ENCODE measurements around the gene BBS4. TPM values are rescaled to one million over a fixed set of nuclear protein-coding genes. Genes with fewer than 3 reads are reported as not detected.
"Not testable (repeated sequence)": the region's sequence is repeated elsewhere in the genome, so short reads cannot be mapped to it uniquely, and the experiment has no call there.

Gene BBS4
- total RNA-seq, 4 donors from 2014 or later, result 13.9 to 27.9 (median 19.0) TPM

DNA sequence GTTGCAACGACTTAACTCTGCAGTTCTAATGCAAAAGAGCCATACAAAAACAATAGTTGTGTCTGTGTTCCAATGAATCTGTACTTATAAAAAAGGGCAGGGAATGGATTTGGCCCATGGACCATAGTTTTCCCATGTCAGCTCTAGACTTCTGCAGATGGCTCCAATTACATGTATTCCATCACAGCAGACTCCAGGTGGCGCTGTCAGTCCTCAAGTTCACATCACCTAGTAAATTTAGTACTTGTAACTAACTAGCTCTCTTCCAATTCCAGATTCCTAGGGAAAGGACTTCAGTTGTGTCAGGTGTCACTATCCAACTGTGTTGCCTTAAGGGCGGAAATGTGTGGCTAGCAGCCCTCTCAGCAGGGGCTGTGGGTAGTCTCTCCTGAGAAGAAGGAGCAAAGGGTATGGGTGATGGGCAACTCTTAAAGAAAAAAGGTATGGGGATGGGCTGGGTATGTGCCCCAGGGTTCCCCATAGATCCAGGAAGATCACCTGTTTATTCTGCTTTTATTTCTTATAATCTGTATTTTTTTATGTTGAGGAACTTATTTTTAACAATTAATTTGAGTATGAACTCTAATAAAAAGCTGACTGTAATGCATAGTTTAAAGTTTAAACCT lies 36.2 kb downstream of the BBS4 start:
- Histone ChIP-seq H3K27me3 (no peaks in the 10 kb centered on the region), H3K4me1 (no peaks in the 10 kb centered on the region), H3K4me3 (no peak overlapping the region), H3K27ac (replicated peaks in 1 of 4) (no peak overlapping the region), H3K36me3 (peaks cover 4 to 50% (median 27%) of the 10 kb centered on the region in 4 donors), H3K9me3 (no peaks in the 10 kb centered on the region)
- TF ChIP-seq, protein P1, sequence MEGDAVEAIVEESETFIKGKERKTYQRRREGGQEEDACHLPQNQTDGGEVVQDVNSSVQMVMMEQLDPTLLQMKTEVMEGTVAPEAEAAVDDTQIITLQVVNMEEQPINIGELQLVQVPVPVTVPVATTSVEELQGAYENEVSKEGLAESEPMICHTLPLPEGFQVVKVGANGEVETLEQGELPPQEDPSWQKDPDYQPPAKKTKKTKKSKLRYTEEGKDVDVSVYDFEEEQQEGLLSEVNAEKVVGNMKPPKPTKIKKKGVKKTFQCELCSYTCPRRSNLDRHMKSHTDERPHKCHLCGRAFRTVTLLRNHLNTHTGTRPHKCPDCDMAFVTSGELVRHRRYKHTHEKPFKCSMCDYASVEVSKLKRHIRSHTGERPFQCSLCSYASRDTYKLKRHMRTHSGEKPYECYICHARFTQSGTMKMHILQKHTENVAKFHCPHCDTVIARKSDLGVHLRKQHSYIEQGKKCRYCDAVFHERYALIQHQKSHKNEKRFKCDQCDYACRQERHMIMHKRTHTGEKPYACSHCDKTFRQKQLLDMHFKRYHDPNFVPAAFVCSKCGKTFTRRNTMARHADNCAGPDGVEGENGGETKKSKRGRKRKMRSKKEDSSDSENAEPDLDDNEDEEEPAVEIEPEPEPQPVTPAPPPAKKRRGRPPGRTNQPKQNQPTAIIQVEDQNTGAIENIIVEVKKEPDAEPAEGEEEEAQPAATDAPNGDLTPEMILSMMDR (IDR thresholded peaks at IDR 0.05), result peak; percentile 44 to 64 (median 48)
- TF ChIP-seq EP300 (IDR thresholded peaks at IDR 0.05) (no peak), POLR2A (IDR thresholded peaks at IDR 0.05; ENCODE audit: low read depth) (no peak)
- intact Hi-C loops (cut with DNase I), result no loop called here
- WGBS, result 37% methylated on average over 3 of the region's 3 CpGs
- DNase-seq (ENCODE audit: extremely low spot score), result no peak

DNA sequence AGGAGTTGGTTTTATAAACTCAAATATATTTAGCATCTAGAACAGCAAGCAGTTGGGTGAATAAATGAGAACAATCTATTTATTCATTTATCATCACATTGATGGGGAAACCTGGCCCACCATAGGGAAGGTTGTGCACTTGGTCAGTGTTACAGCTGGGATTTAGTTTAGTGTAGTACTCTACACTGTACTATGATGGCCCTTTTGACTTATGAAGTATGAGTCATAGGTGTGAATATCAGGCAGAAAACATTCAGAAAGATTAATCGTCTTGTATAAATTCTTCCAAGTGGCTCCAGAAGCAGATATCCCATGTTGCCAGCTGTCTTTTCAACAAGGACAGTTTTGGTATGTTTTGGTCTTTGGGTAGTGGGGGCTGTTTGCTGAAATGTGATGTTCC lies 38.0 kb downstream of the BBS4 start:
- H3K9me3 ChIP-seq, result no peaks in the 10 kb centered on the region
- whole genome bisulfite sequencing, result 75% methylated on average over 1 of the region's 1 CpG
- no peak for DNase-seq (ENCODE audit: extremely low spot score)
- no peak overlapping the region for H3K27ac ChIP-seq (replicated peaks in 1 of 4)
- H3K4me3 ChIP-seq, result no peak overlapping the region
- H3K27me3 ChIP-seq, result no peaks in the 10 kb centered on the region
- TF ChIP-seq POLR2AphosphoS5 (IDR thresholded peaks at IDR 0.05) (no peak), POLR2A (IDR thresholded peaks at IDR 0.05; ENCODE audit: low read depth) (no peak), EP300 (IDR thresholded peaks at IDR 0.05) (no peak)
- TF ChIP-seq, protein P1 (IDR thresholded peaks at IDR 0.05), result no peak
- H3K4me1 ChIP-seq, result no peaks in the 10 kb centered on the region
- intact Hi-C loops (cut with DNase I), result no loop called here
- peaks cover 0 to 44% (median 24%) of the 10 kb centered on the region in 4 donors for H3K36me3 ChIP-seq

DNA sequence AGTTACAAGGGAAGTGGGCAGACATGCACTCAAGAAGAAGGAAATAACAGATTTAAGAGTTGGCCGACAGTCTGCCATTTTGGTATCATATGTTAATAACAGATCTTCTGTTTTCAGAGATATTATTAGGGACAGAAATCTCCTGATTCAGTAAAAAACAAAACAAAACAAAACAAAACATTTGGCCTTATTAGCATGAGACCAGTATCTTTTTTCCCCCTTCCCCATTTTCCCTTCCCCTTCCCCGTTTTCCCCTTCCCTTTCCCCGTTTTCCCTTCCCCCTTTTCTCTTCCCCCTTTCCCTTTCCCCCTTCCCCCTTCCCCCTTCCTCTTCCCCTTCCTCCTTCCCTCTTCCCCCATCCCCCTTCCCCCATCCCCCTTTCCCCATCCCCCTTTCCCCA lies 39.4 kb downstream of the BBS4 start:
- no peak overlapping the region for H3K27ac ChIP-seq (replicated peaks in 1 of 4)
- 80% methylated on average over 3 of the region's 3 CpGs for WGBS
- no peaks in the 10 kb centered on the region for H3K27me3 ChIP-seq
- DNase-seq (ENCODE audit: extremely low spot score), result no peak
- intact Hi-C loops (cut with DNase I), result no loop called here
- no peak for TF ChIP-seq POLR2AphosphoS5 (IDR thresholded peaks at IDR 0.05)
- TF ChIP-seq EP300 (IDR thresholded peaks at IDR 0.05), result no peak
- TF ChIP-seq POLR2A (IDR thresholded peaks at IDR 0.05; ENCODE audit: low read depth), result no peak
- TF ChIP-seq, protein P1 (IDR thresholded peaks at IDR 0.05), result no peak
- no peak overlapping the region for H3K4me3 ChIP-seq
- peaks cover 0 to 50% (median 25%) of the 10 kb centered on the region in 4 donors for H3K36me3 ChIP-seq
- H3K4me1 ChIP-seq, result no peaks in the 10 kb centered on the region
- no peaks in the 10 kb centered on the region for H3K9me3 ChIP-seq

DNA sequence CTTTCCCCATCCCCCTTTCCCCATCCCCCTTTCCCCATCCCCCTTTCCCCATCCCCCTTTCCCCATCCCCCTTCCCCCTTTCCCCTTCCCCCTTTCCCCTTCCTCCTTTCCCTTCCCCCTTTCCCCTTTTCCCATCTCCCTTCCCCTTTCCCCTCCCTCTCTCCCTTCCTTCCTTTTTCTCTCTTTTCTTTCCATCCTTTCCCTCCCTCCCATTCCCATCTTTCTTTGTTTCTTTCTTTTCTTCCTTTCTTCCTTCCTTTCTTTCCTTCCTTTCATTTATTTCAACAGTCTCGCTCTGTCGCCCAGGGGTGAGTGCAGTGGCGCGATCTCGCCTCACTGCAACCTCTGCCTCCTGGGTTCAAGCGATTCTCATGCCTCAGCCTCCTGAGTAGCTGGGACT lies 39.8 kb downstream of the BBS4 start:
- H3K4me3 ChIP-seq; H3K27ac ChIP-seq (replicated peaks in 1 of 4); H3K27me3 ChIP-seq; H3K9me3 ChIP-seq; intact Hi-C loops (cut with DNase I); DNase-seq (ENCODE audit: extremely low spot score); H3K4me1 ChIP-seq: not testable (repeated sequence)
- H3K36me3 ChIP-seq, result peaks cover 0 to 54% (median 25%) of the 10 kb centered on the region in 4 donors
- WGBS, result 96% methylated on average over 6 of the region's 6 CpGs

DNA sequence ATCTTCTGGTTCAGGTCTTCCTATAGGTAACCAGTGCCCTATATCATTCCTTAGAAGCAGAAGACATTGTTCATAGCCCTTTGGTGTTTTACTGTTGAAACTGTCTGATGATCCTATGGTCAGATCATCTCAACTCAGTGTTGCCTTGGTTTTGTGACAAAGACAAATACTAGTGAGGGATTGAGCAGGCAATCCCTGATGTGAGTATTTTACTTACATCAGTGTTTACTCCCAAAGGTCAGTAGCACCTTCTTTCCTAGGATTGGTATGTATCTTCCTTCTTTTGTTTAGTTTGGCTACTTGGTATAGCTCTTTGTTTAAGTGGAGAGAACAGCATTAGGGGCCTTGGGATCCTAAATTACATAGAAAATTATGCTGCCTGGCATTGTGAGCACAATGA lies 41.1 kb downstream of the BBS4 start:
- Histone ChIP-seq H3K27ac (replicated peaks in 1 of 4) (no peak overlapping the region), H3K4me1 (no peaks in the 10 kb centered on the region), H3K9me3 (no peaks in the 10 kb centered on the region), H3K36me3 (peaks cover 0 to 67% (median 36%) of the 10 kb centered on the region in 4 donors), H3K27me3 (no peaks in the 10 kb centered on the region), H3K4me3 (no peak overlapping the region)
- no peak for DNase-seq (ENCODE audit: extremely low spot score)
- intact Hi-C loops (cut with DNase I), result no loop called here
- TF ChIP-seq POLR2A (IDR thresholded peaks at IDR 0.05; ENCODE audit: low read depth), result no peak

DNA sequence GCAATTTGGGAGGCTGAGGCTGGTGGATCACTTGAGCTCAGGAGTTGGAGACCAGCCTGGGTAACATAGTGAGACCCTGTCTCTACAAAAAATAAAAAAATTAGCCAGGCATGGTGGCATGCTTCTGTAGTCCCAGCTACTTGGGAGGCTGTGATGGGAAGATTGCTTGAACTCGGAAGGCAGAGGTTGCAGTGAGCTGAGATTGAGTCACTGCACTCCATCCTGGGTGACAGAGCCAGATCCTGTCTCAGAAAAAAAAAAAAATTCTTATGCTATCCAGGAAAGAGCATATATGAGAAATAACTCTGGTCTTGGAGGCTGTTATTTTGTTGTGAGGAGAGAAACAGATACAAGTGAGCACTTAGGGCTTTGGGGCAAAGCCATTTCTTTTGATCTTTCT lies 42.2 kb downstream of the BBS4 start:
- H3K9me3 ChIP-seq; H3K27me3 ChIP-seq; H3K27ac ChIP-seq (replicated peaks in 1 of 4); DNase-seq (ENCODE audit: extremely low spot score); H3K4me3 ChIP-seq; H3K4me1 ChIP-seq; intact Hi-C loops (cut with DNase I): not testable (repeated sequence)
- peaks cover 0 to 78% (median 46%) of the 10 kb centered on the region in 4 donors for H3K36me3 ChIP-seq
- 96% methylated on average over 1 of the region's 1 CpG for WGBS

Data from esophagus muscularis mucosa (tissue), 4 donors.